OCI-LY7 (cell line): Measurements from ENCODE around the gene MN1. TPM values are rescaled to one million over a fixed set of nuclear protein-coding genes. Genes with fewer than 3 reads are reported as not detected.

ENCODE experiments used
- BruUV-seq: library from RNA; stranded (reverse); fragments of 400-500 nt; replicated peaks from 2 replicates; lab custom pipeline; 2021; lab: Mats Ljungman, UMichigan
- CTCF ChIA-PET: fragments of 300-600 bp; sonication (Branson Sonifier 250); formaldehyde crosslinking; loops from one replicate; lab custom pipeline; 2022; ENCODE audit warnings: antibody characterized with exemption; ENCODE audit not compliant: unreplicated experiment; lab: Charles Lee
- POLR2A ChIA-PET: fragments of 300-600 bp; sonication (Branson Sonifier 250); formaldehyde crosslinking; loops from one replicate; lab custom pipeline; 2022; ENCODE audit warnings: antibody characterized with exemption; lab: Charles Lee
- DNase-seq: peaks from one replicate; pipeline ENCODE4 v3.0.0-alpha.2; 2015; ENCODE audit warnings: low spot score
- H2AFZ ChIP-seq: fragments of 200-600 bp; sonication (generic), shearing (Covaris generic); 2 replicates; pipeline ENCODE4 v1.6.1; 2014; ENCODE audit warnings: mild to moderate bottlenecking, antibody characterized with exemption, low read length, moderate library complexity
- H3K27ac ChIP-seq: fragments of 200-600 bp; sonication (generic); 2 replicates; pipeline ENCODE4 v1.5.1; 2014; ENCODE audit warnings: mixed run types, low read depth, mild to moderate bottlenecking, moderate library complexity, low read length, inconsistent platforms; ENCODE audit not compliant: poor library complexity, severe bottlenecking
- H3K36me3 ChIP-seq: fragments of 200-600 bp; sonication (generic); 2 replicates; pipeline ENCODE4 v1.6.1; 2014; ENCODE audit warnings: mild to moderate bottlenecking, antibody characterized with exemption, low read length, moderate library complexity, mixed read lengths; ENCODE audit not compliant: insufficient read depth
- H3K4me1 ChIP-seq: fragments of 200-600 bp; sonication (generic); 2 replicates; pipeline ENCODE4 v1.5.1; 2014; ENCODE audit warnings: mild to moderate bottlenecking, low read length; ENCODE audit not compliant: insufficient read depth, poor library complexity, severe bottlenecking
- H3K4me2 ChIP-seq: fragments of 200-600 bp; sonication (generic); 2 replicates; pipeline ENCODE4 v1.6.1; 2014; ENCODE audit warnings: mild to moderate bottlenecking, low read length
- H3K4me3 ChIP-seq: fragments of 200-600 bp; sonication (generic); 2 replicates; pipeline ENCODE4 v1.5.1; 2014; ENCODE audit warnings: mild to moderate bottlenecking, low read depth, low read length; ENCODE audit not compliant: poor library complexity, severe bottlenecking
- H3K79me2 ChIP-seq: fragments of 200-600 bp; sonication (generic); 2 replicates; pipeline ENCODE4 v1.6.1; 2016; ENCODE audit warnings: low read depth, mild to moderate bottlenecking, low read length, moderate library complexity, mixed read lengths; ENCODE audit not compliant: insufficient read depth
- H3K9me2 ChIP-seq: fragments of 200-600 bp; sonication (generic); 2 replicates; pipeline ENCODE4 v1.6.1; 2016; ENCODE audit warnings: mild to moderate bottlenecking, low read length, mixed read lengths; ENCODE audit not compliant: insufficient read depth
- H3K9me3 ChIP-seq: fragments of 200-600 bp; sonication (generic); 2 replicates; pipeline ENCODE4 v1.6.1; 2014; ENCODE audit warnings: mild to moderate bottlenecking, mixed run types, low read length, mixed read lengths
- H4K20me1 ChIP-seq: fragments of 200-600 bp; sonication (generic); 2 replicates; pipeline ENCODE4 v1.6.1; 2014; ENCODE audit warnings: mild to moderate bottlenecking, antibody characterized with exemption, low read length, moderate library complexity, mixed read lengths; ENCODE audit not compliant: insufficient read depth
- CTCF ChIP-seq: fragments of 200-600 bp; sonication (generic); conservative IDR thresholded peaks from 2 replicates; pipeline ENCODE4 v1.5.1; 2014; ENCODE audit warnings: mild to moderate bottlenecking, antibody characterized with exemption, low read length, moderate library complexity, mixed read lengths
- EZH2phosphoT487 ChIP-seq: fragments of 200-600 bp; sonication (generic); IDR thresholded peaks from 2 replicates; pipeline ENCODE4 v1.6.1; 2018; ENCODE audit warnings: low read depth, borderline replicate concordance, mild to moderate bottlenecking, mixed run types, antibody characterized with exemption, low read length, moderate library complexity, mixed read lengths
- intact Hi-C: fragments of 100-400 bp; cut with micrococcal nuclease; formaldehyde crosslinking; loops from one replicate; pipeline ENCODE4 v1.10.0; 2022; ENCODE audit not compliant: unreplicated experiment
- total RNA-seq, 2 experiments: library from RNA; depleted of rRNA in 1 of 2; stranded (reverse); fragments of >200 nt in 1 of 2; shearing (Covaris generic) in 1 of 2; gene quantifications; 2 replicates each; pipeline ENCODE4 v1.2.3, GENCODE V29; 2014 to 2022

Gene MN1
- total RNA-seq, 2 experiments from 2014 or later: 0.47 TPM; not detected in 1

GRCh38 chr22:27732841-27733240, 68.7 kb downstream of the MN1 start:
- Histone ChIP-seq H3K27ac (no peak overlapping the region), H3K4me2 (no peak overlapping the region), H3K36me3 (no peaks in the 10 kb centered on the region), H4K20me1 (no peaks in the 10 kb centered on the region), H3K4me1 (no peaks in the 10 kb centered on the region), H3K9me2 (no peaks in the 10 kb centered on the region), H3K9me3 (no peaks in the 10 kb centered on the region), H3K4me3 (no peak overlapping the region), H2AFZ (no peak overlapping the region), H3K79me2 (no peaks in the 10 kb centered on the region)
- DNase-seq: no peak
- ChIA-PET POLR2A (interaction anchor here (0.7 kb wide), 2 partner anchors 126 to 317 kb away, joined by 4 to 6 read pairs; no protein-coding TSS in a partner anchor), CTCF (no interaction called here)
- intact Hi-C loops: no loop called here
- no TSS peak for BruUV-seq
- TF ChIP-seq CTCF: no peak
- no peak for TF ChIP-seq EZH2phosphoT487

GRCh38 chr22:27732391-27732790, 69.2 kb downstream of the MN1 start:
- DNase-seq: no peak
- H3K9me2 ChIP-seq: no peaks in the 10 kb centered on the region
- no peaks in the 10 kb centered on the region for H3K4me1 ChIP-seq
- H2AFZ ChIP-seq: no peak overlapping the region
- no peak overlapping the region for H3K4me2 ChIP-seq
- CTCF ChIA-PET: no interaction called here
- TF ChIP-seq CTCF (no peak), EZH2phosphoT487 (no peak)
- POLR2A ChIA-PET: interaction anchor here (0.7 kb wide), 2 partner anchors 125 to 317 kb away, joined by 4 to 6 read pairs; no protein-coding TSS in a partner anchor
- intact Hi-C loops: no loop called here
- H3K27ac ChIP-seq: no peak overlapping the region
- H3K79me2 ChIP-seq: no peaks in the 10 kb centered on the region
- H4K20me1 ChIP-seq: no peaks in the 10 kb centered on the region
- no peaks in the 10 kb centered on the region for H3K36me3 ChIP-seq
- no peaks in the 10 kb centered on the region for H3K9me3 ChIP-seq
- no peak overlapping the region for H3K4me3 ChIP-seq
- no TSS peak for BruUV-seq

GRCh38 chr22:27731621-27732020, 69.9 kb downstream of the MN1 start:
- Histone ChIP-seq H3K4me2 (no peak overlapping the region), H3K9me2 (no peaks in the 10 kb centered on the region), H3K4me3 (no peak overlapping the region), H3K9me3 (no peaks in the 10 kb centered on the region), H3K36me3 (no peaks in the 10 kb centered on the region), H3K79me2 (no peaks in the 10 kb centered on the region), H4K20me1 (no peaks in the 10 kb centered on the region), H2AFZ (no peak overlapping the region), H3K27ac (no peak overlapping the region), H3K4me1 (no peaks in the 10 kb centered on the region)
- intact Hi-C loops: no loop called here
- ChIA-PET CTCF (no interaction called here), POLR2A (no interaction called here)
- DNase-seq: no peak
- no peak for TF ChIP-seq EZH2phosphoT487
- no peak for TF ChIP-seq CTCF
- no TSS peak for BruUV-seq
